K562 (cell line): ENCODE data around the gene UBE2B. TPM values are rescaled to one million over a fixed set of nuclear protein-coding genes. Genes with fewer than 3 reads are reported as not detected.
A peak's percentile ranks its signal among the peaks of the same experiment; 100 is the strongest.

Source experiments
- E2F5 ChIP-seq: sonication (generic); formaldehyde crosslinking; IDR thresholded peaks from 2 replicates; pipeline ENCODE4 v1.8.0; 2022; ENCODE audit warnings: mild to moderate bottlenecking, missing genetic modification reagents
- FOXO4 ChIP-seq: fragments of 450-650 bp; formaldehyde crosslinking; IDR thresholded peaks from 2 replicates; pipeline ENCODE4 v1.4.0; 2020; ENCODE audit warnings: mild to moderate bottlenecking, moderate library complexity
- GABPA ChIP-seq: fragments of 200-800 bp; sonication (Bioruptor generic); conservative IDR thresholded peaks from 2 replicates; pipeline ENCODE4 v1.6.1; 2016; ENCODE audit warnings: low read depth, missing genetic modification characterization, missing compliant biosample characterization
- HMGXB4 ChIP-seq: sonication (generic); formaldehyde crosslinking; IDR thresholded peaks from 2 replicates; pipeline ENCODE4 v1.8.1; 2023; ENCODE audit warnings: mild to moderate bottlenecking, missing genetic modification reagents
- L3MBTL2 ChIP-seq: fragments of 450-650 bp; IDR thresholded peaks from 2 replicates; pipeline ENCODE4 v1.6.1; 2016; ENCODE audit warnings: mild to moderate bottlenecking, moderate library complexity
- NFYB ChIP-seq: IDR thresholded peaks from 2 replicates; pipeline ENCODE4 v1.6.1; 2011; ENCODE audit warnings: mild to moderate bottlenecking, moderate library complexity; ENCODE audit not compliant: insufficient read length; ENCODE audit errors: extremely low read depth
- NONO ChIP-seq, 2 experiments: fragments of 200-400 bp in 1 of 2; fragments of 450-650 bp in 1 of 2; formaldehyde crosslinking in 1 of 2; IDR thresholded peaks; 2 replicates each; pipeline ENCODE4 v1.6.1; 2017; ENCODE audit warnings: low read depth in 2 of 2, mild to moderate bottlenecking in 2 of 2, moderate library complexity in 2 of 2, low read length in 1 of 2
- RBFOX2 ChIP-seq: fragments of 200-400 bp; formaldehyde crosslinking; IDR thresholded peaks from 2 replicates; pipeline ENCODE4 v1.6.1; 2017; ENCODE audit warnings: low read depth, mild to moderate bottlenecking, low read length, moderate library complexity
- SMAD4 ChIP-seq: fragments of 250-450 bp; sonication (Bioruptor Pico); conservative IDR thresholded peaks from 2 replicates; pipeline ENCODE4 v1.8.0; 2021; ENCODE audit warnings: inconsistent platforms, mild to moderate bottlenecking, moderate library complexity
- VEZF1 ChIP-seq: fragments of 200-800 bp; sonication (Bioruptor generic); IDR thresholded peaks from 2 replicates; pipeline ENCODE4 v1.6.1; 2017; ENCODE audit warnings: missing genetic modification characterization, missing compliant biosample characterization
- WHSC1 ChIP-seq: IDR thresholded peaks from one replicate; pipeline ENCODE4 v1.6.1; 2012; ENCODE audit warnings: low read length, control low read depth, inconsistent platforms
- ZNF318 ChIP-seq, 2 experiments: fragments of 450-650 bp; IDR thresholded peaks; 2 replicates each; pipeline ENCODE4 v1.6.1; 2016; ENCODE audit warnings: mild to moderate bottlenecking in 2 of 2, borderline replicate concordance in 1 of 2, low read depth in 1 of 2, moderate library complexity in 1 of 2
- polyA plus RNA-seq, 8 experiments: library from polyadenylated mRNA; depleted of rRNA in 4 of 8; stranded (reverse) in 5 of 8; unstranded in 3 of 8; fragments of >200 nt; fragmentation: Nextera tagmentation in 2 of 8; fragmentation: Illumina TruSeq in 1 of 8; extraction: Ambion mirVana in 2 of 8; extraction: Trizol in 1 of 8; gene quantifications; 2 replicates each; pipeline versions ENCODE4 v1.2.1 to v1.2.3, GENCODE V29; 2011 to 2014; ENCODE audit warnings: inconsistent platforms in 1 of 8, missing spikeins in 1 of 8
- total RNA-seq, 7 experiments: library from RNA; depleted of rRNA in 6 of 7; stranded (reverse); fragments of >200 nt in 6 of 7; fragmentation: Illumina TruSeq in 2 of 7; extraction: Trizol in 2 of 7; gene quantifications; 2 replicates each; pipeline versions ENCODE4 v1.2.1 to v1.2.3, GENCODE V29; 2011 to 2021; ENCODE audit warnings: low replicate concordance in 1 of 7

The UBE2B gene
- total and polyA plus RNA-seq, 9 of the 15 experiments (the other 6 are each of a cell fraction or from before 2014, with no cell fraction given) = 13.1 to 198 (median 75.5) TPM

- TF ChIP-seq FOXO4 (CRISPR knock-in tag) = no peak
- TF ChIP-seq ZNF318 (IDR thresholded peaks at IDR 0.05; ENCODE audit: borderline replicate concordance in 1 of 2, low read depth in 1 of 2) = peak in 1 of 2 experiments; percentile 33; a peak in 1 of 4 replicates
- TF ChIP-seq WHSC1 = no peak
- peak; percentile 70; the same call in 1 of the 2 replicates for TF ChIP-seq SMAD4
- TF ChIP-seq NFYB = no peak
- TF ChIP-seq L3MBTL2 = peak; percentile 70
- TF ChIP-seq VEZF1 (CRISPR knock-in tag) = peak; percentile 62
- 0 out of 2 replicates have a peak, but pooled peaks have one; percentile 19 for TF ChIP-seq RBFOX2
- no peak for TF ChIP-seq GABPA (tag)
- no peak for TF ChIP-seq E2F5 (CRISPR knock-in tag)
- no peak for TF ChIP-seq NONO (IDR thresholded peaks at IDR 0.05; ENCODE audit: low read depth in 2 of 2, low read length in 1 of 2)
- no peak for TF ChIP-seq HMGXB4 (CRISPR knock-in tag)
These were observed 66.6 kb downstream of the UBE2B start (continued) for GRCh38 chr5:134437847-134438581.
